H9 (cell line): ENCODE measurements around the gene LAMA5. TPM values are rescaled to one million over a fixed set of nuclear protein-coding genes. Genes with fewer than 3 reads are reported as not detected.
A peak's percentile ranks its signal among the peaks of the same experiment; 100 is the strongest.

Experiments used
- DNase-seq: peaks from one replicate; pipeline ENCODE4 v3.0.0-alpha.2; 2017
- H2AFZ ChIP-seq: one replicate; pipeline ENCODE4 v1.6.1; 2013; ENCODE audit warnings: mild to moderate bottlenecking, low read length, control low read depth, moderate library complexity
- H2AK5ac ChIP-seq: 2 replicates; pipeline ENCODE4 v1.6.1; 2013; ENCODE audit warnings: low read length, control low read depth, mixed read lengths; ENCODE audit not compliant: insufficient read length
- H2BK120ac ChIP-seq: one replicate; pipeline ENCODE4 v1.6.1; 2013; ENCODE audit warnings: low read depth, mild to moderate bottlenecking, low read length, control low read depth, inconsistent platforms; ENCODE audit not compliant: poor library complexity, severe bottlenecking
- H2BK12ac ChIP-seq: 2 replicates; pipeline ENCODE4 v1.6.1; 2013; ENCODE audit warnings: low read length, control low read depth, mixed read lengths, low read depth; ENCODE audit not compliant: insufficient read length
- H2BK15ac ChIP-seq: 2 replicates; pipeline ENCODE4 v1.6.1; 2013; ENCODE audit warnings: low read depth, low read length, control low read depth
- H2BK20ac ChIP-seq: one replicate; pipeline ENCODE4 v1.6.1; 2013; ENCODE audit warnings: low read depth, mild to moderate bottlenecking, low read length, control low read depth, inconsistent platforms; ENCODE audit not compliant: poor library complexity, severe bottlenecking
- H2BK5ac ChIP-seq: 2 replicates; pipeline ENCODE4 v1.6.1; 2013; ENCODE audit warnings: low read length, control low read depth, mixed read lengths; ENCODE audit not compliant: insufficient read length
- H3K14ac ChIP-seq: 2 replicates; pipeline ENCODE4 v1.6.1; 2013; ENCODE audit warnings: low read length, control low read depth; ENCODE audit not compliant: insufficient read depth
- H3K18ac ChIP-seq: 2 replicates; pipeline ENCODE4 v1.6.1; 2013; ENCODE audit warnings: low read depth, mild to moderate bottlenecking, mixed read lengths, low read length, control low read depth; ENCODE audit not compliant: insufficient read length
- H3K23ac ChIP-seq: 2 replicates; pipeline ENCODE4 v1.6.1; 2013; ENCODE audit warnings: low read length, control low read depth, mixed read lengths, low read depth; ENCODE audit not compliant: insufficient read length
- H3K23me2 ChIP-seq: 2 replicates; pipeline ENCODE4 v1.6.1; 2013; ENCODE audit warnings: low read depth, mild to moderate bottlenecking, mixed read lengths, low read length, control low read depth; ENCODE audit not compliant: insufficient read length, poor library complexity, severe bottlenecking
- H3K27ac ChIP-seq: 2 replicates; pipeline ENCODE4 v1.5.1; 2013; ENCODE audit warnings: low read length, control low read depth, mixed read lengths, low read depth; ENCODE audit not compliant: insufficient read length
- H3K27me3 ChIP-seq: 2 replicates; pipeline ENCODE4 v1.6.1; 2013; ENCODE audit warnings: low read length, control low read depth, inconsistent platforms; ENCODE audit not compliant: insufficient read depth
- H3K4ac ChIP-seq: 2 replicates; pipeline ENCODE4 v1.6.1; 2013; ENCODE audit warnings: low read depth, mild to moderate bottlenecking, control low read depth, inconsistent platforms, low read length, moderate library complexity
- H3K4me1 ChIP-seq: 2 replicates; pipeline ENCODE4 v1.6.1; 2013; ENCODE audit warnings: low read length, control low read depth, inconsistent platforms; ENCODE audit not compliant: insufficient read depth
- H3K4me2 ChIP-seq: 2 replicates; pipeline ENCODE4 v1.6.1; 2013; ENCODE audit warnings: low read length, control low read depth, mixed read lengths; ENCODE audit not compliant: insufficient read length, insufficient read depth
- H3K56ac ChIP-seq: 2 replicates; pipeline ENCODE4 v1.6.1; 2013; ENCODE audit warnings: low read depth, mild to moderate bottlenecking, mixed read lengths, low read length, control low read depth; ENCODE audit not compliant: insufficient read length
- H3K79me1 ChIP-seq: 2 replicates; pipeline ENCODE4 v1.6.1; 2013; ENCODE audit warnings: low read depth, mild to moderate bottlenecking, moderate library complexity, low read length, control low read depth, inconsistent platforms; ENCODE audit not compliant: insufficient read depth, poor library complexity, severe bottlenecking
- H3K79me2 ChIP-seq: 2 replicates; pipeline ENCODE4 v1.6.1; 2013; ENCODE audit warnings: low read length, control low read depth, inconsistent platforms; ENCODE audit not compliant: insufficient read depth
- H3K9ac ChIP-seq: 2 replicates; pipeline ENCODE4 v1.6.1; 2013; ENCODE audit warnings: low read length, control low read depth, mixed read lengths; ENCODE audit not compliant: insufficient read length; ENCODE audit errors: extremely low read depth
- H3K9me3 ChIP-seq: one replicate; pipeline ENCODE4 v1.6.1; 2013; ENCODE audit warnings: low read depth, low read length, inconsistent platforms; ENCODE audit not compliant: control insufficient read depth
- H3T11ph ChIP-seq: one replicate; pipeline ENCODE4 v1.6.1; 2013; ENCODE audit warnings: mild to moderate bottlenecking, low read length, control low read depth, inconsistent platforms
- H4K20me1 ChIP-seq: one replicate; pipeline ENCODE4 v1.6.1; 2013; ENCODE audit not compliant: control insufficient read depth, insufficient read length, insufficient read depth
- H4K5ac ChIP-seq: 2 replicates; pipeline ENCODE4 v1.6.1; 2013; ENCODE audit warnings: low read depth, mild to moderate bottlenecking, mixed read lengths, low read length, control low read depth; ENCODE audit not compliant: insufficient read length
- H4K8ac ChIP-seq: replicated peaks from 2 replicates; pipeline ENCODE4 v1.6.1; 2013; ENCODE audit warnings: low read length, control low read depth, mixed read lengths, low read depth; ENCODE audit not compliant: insufficient read length
- H4K91ac ChIP-seq: 2 replicates; pipeline ENCODE4 v1.6.1; 2013; ENCODE audit warnings: low read depth, mild to moderate bottlenecking, moderate library complexity, mixed read lengths, low read length, control low read depth; ENCODE audit not compliant: insufficient read length
- H3K27ac Mint-ChIP-seq, 3 experiments: 2 replicates in 2 of 3; 3 replicates in 1 of 3; pipeline ENCODE4 v1.8.0; 2020 to 2021; ENCODE audit warnings: mixed read lengths in 3 of 3, mild to moderate bottlenecking in 1 of 3, moderate library complexity in 1 of 3
- H3K27me3 Mint-ChIP-seq: 2 replicates; pipeline ENCODE4 v1.8.0; 2021; ENCODE audit warnings: low read depth, mild to moderate bottlenecking, moderate library complexity, mixed read lengths
- H3K36me3 Mint-ChIP-seq, 3 experiments: 2 replicates in 2 of 3; 3 replicates in 1 of 3; pipeline ENCODE4 v1.8.0; 2020 to 2021; ENCODE audit warnings: low read depth in 3 of 3, mixed read lengths in 3 of 3; ENCODE audit not compliant: insufficient read depth in 1 of 3
- H3K4me1 Mint-ChIP-seq, 2 experiments: 2 replicates each; pipeline ENCODE4 v1.8.0; 2020; ENCODE audit warnings: mixed read lengths in 2 of 2
- H3K4me3 Mint-ChIP-seq, 2 experiments: 2 replicates in 1 of 2; 3 replicates in 1 of 2; pipeline ENCODE4 v1.8.0; 2020 to 2021; ENCODE audit warnings: mild to moderate bottlenecking in 2 of 2, mixed read lengths in 2 of 2, moderate library complexity in 1 of 2
- H3K9me3 Mint-ChIP-seq, 2 experiments: 2 replicates in 1 of 2; 3 replicates in 1 of 2; pipeline ENCODE4 v1.8.0; 2020; ENCODE audit warnings: mild to moderate bottlenecking in 2 of 2, mixed read lengths in 2 of 2, moderate library complexity in 1 of 2
- CTCF ChIP-seq: fragments of 200-600 bp; sonication (generic); conservative IDR thresholded peaks from 3 replicates; pipeline ENCODE4 v1.8.0; 2021; ENCODE audit warnings: antibody characterized with exemption, mild to moderate bottlenecking
- WGBS: extraction: QIAGEN DNeasy Blood & Tissue Kit; methylation state at CpG from one replicate; pipeline ENCODE4 v1.1.7; 2013; ENCODE audit warnings: missing lambda C conversion rate, low lambda C conversion rate, mixed read lengths; ENCODE audit not compliant: insufficient read length; ENCODE audit errors: extremely low coverage; 5-methylcytosine and 5-hydroxymethylcytosine counted together
- total RNA-seq: library from RNA; stranded (reverse); gene quantifications from 2 replicates; pipeline ENCODE4 v1.2.1, GENCODE V29; 2021

LAMA5 gene
- total RNA-seq, 1 experiment from 2014 or later = 200 TPM

DNA sequence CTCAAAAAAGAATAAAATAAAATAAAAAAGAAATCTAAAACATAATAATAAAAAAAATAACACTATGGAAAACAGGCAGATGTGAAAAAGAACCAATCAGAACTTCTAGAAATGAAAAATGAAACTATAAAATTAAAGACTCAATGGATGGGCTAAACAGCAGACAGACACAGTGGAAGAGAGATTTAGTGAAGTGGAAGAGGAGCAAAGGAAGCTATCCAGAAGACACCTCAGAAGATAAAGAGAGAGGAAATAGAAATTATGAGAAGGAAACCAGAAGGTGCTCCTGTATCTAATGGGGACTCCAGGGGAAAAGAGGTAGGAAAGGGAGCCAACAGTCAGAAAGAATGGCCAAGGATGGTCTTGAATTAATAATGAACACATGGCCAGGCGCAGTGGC lies 18.5 kb downstream of the LAMA5 start:
- DNase-seq = no peak
- Histone ChIP-seq H3K56ac (no peak overlapping the region), H2AFZ (no peak overlapping the region), H3K27ac (no peak overlapping the region), H3K9me3 (no peaks in the 10 kb centered on the region), H2BK15ac (no peak overlapping the region), H3K18ac (no peak overlapping the region), H3K4ac (no peak overlapping the region), H3K23me2 (no peaks in the 10 kb centered on the region), H3K23ac (no peak overlapping the region), H2BK20ac (no peak overlapping the region), H2BK120ac (no peak overlapping the region), H3K4me2 (no peak overlapping the region), H2AK5ac (no peak overlapping the region), H4K5ac (no peak overlapping the region), H2BK5ac (no peak overlapping the region), H3K4me1 (no peaks in the 10 kb centered on the region), H3K79me2 (no peaks in the 10 kb centered on the region), H3T11ph (no peak overlapping the region), H4K91ac (no peak overlapping the region), H4K20me1 (no peaks in the 10 kb centered on the region), H3K27me3 (no peaks in the 10 kb centered on the region), H4K8ac (no peak overlapping the region), H3K14ac (no peak overlapping the region), H2BK12ac (no peak overlapping the region), H3K79me1 (no peaks in the 10 kb centered on the region), H3K9ac (no peak overlapping the region)
- H3K4me1 Mint-ChIP-seq = no peaks in the 10 kb centered on the region
- no CpG with 5 or more reads among the region's 1 CpG for WGBS
- no peak overlapping the region for H3K4me3 Mint-ChIP-seq
- H3K27ac Mint-ChIP-seq = peak overlapping the region in 1 of 3 experiments; percentile 13; a peak in 1 of 7 replicates
- no peaks in the 10 kb centered on the region; the same call in 1 of the 2 replicates for H3K27me3 Mint-ChIP-seq
- peaks cover 9 to 18% of the 10 kb centered on the region in 2 experiments for H3K9me3 Mint-ChIP-seq
- no peak for TF ChIP-seq CTCF
- peaks cover 18 to 74% (median 71%) of the 10 kb centered on the region in 3 experiments for H3K36me3 Mint-ChIP-seq
